GM12874 (cell line): ENCODE results near the gene ARHGAP4.

Experiments used
- CTCF ChIP-seq: IDR thresholded peaks from 2 replicates; pipeline ENCODE4 v1.5.1; 2011; ENCODE audit warnings: low read depth, mild to moderate bottlenecking, control low read depth, low read length, moderate library complexity; ENCODE audit not compliant: insufficient read depth

ARHGAP4 gene

GRCh38 chrX:153884136-153884535 is 41.9 kb downstream of the ARHGAP4 start:
- TF ChIP-seq CTCF, result no peak

- no peak for TF ChIP-seq CTCF
Measured at GRCh38 chrX:153883163-153883843, 42.8 kb downstream of the ARHGAP4 start.

- TF ChIP-seq CTCF, result no peak
Measured at GRCh38 chrX:153882557-153882956, 43.5 kb downstream of the ARHGAP4 start.

- TF ChIP-seq CTCF, result no peak
Measured at GRCh38 chrX:153882086-153882498, 44.0 kb downstream of the ARHGAP4 start.

GRCh38 chrX:153881281-153881680 is 44.8 kb downstream of the ARHGAP4 start:
- no peak for TF ChIP-seq CTCF

- no peak for TF ChIP-seq CTCF
Measured at GRCh38 chrX:153880440-153880815, 45.6 kb downstream of the ARHGAP4 start.

- no peak for TF ChIP-seq CTCF
Measured at GRCh38 chrX:153879741-153880439, 46.2 kb downstream of the ARHGAP4 start.
